Mesenchymal stem cell (in vitro differentiated cells and primary cell): ENCODE results near the gene ZNF593OS.

ENCODE experiments used
- DNase-seq: peaks from one replicate; pipeline ENCODE4 v3.0.0-alpha.2; 2013
- H2AFZ ChIP-seq: one replicate; pipeline ENCODE4 v1.6.1; 2013; ENCODE audit warnings: low read depth, mild to moderate bottlenecking, control low read depth, inconsistent platforms, low read length, moderate library complexity
- H2AK5ac ChIP-seq: 2 replicates; pipeline ENCODE4 v1.6.1; 2013; ENCODE audit warnings: low read length, moderate library complexity, mild to moderate bottlenecking, inconsistent platforms; ENCODE audit not compliant: severe bottlenecking
- H2BK120ac ChIP-seq: one replicate; pipeline ENCODE4 v1.6.1; 2013; ENCODE audit warnings: low read depth, mild to moderate bottlenecking, inconsistent platforms, low read length, moderate library complexity
- H2BK12ac ChIP-seq, 2 experiments: one replicate each; pipeline ENCODE4 v1.6.1; 2013; ENCODE audit warnings: inconsistent platforms in 2 of 2, low read length in 2 of 2, mild to moderate bottlenecking in 2 of 2, moderate library complexity in 2 of 2, control low read depth in 1 of 2
- H2BK15ac ChIP-seq: one replicate; pipeline ENCODE4 v1.6.1; 2013; ENCODE audit warnings: mild to moderate bottlenecking, low read depth, inconsistent platforms; ENCODE audit not compliant: poor library complexity, severe bottlenecking
- H2BK5ac ChIP-seq: 2 replicates; pipeline ENCODE4 v1.6.1; 2013; ENCODE audit warnings: low read depth, mild to moderate bottlenecking, low read length, control low read depth, inconsistent platforms; ENCODE audit not compliant: poor library complexity, severe bottlenecking
- H3K14ac ChIP-seq, 2 experiments: one replicate each; pipeline ENCODE4 v1.6.1; 2013; ENCODE audit warnings: inconsistent platforms in 2 of 2, low read length in 2 of 2, control low read depth in 1 of 2, mild to moderate bottlenecking in 1 of 2, moderate library complexity in 1 of 2
- H3K18ac ChIP-seq, 2 experiments: one replicate each; pipeline ENCODE4 v1.6.1; 2013; ENCODE audit warnings: inconsistent platforms in 2 of 2, low read length in 2 of 2, control low read depth in 1 of 2, low read depth in 1 of 2, mild to moderate bottlenecking in 1 of 2
- H3K23ac ChIP-seq, 2 experiments: one replicate each; pipeline ENCODE4 v1.6.1; 2013; ENCODE audit warnings: inconsistent platforms in 2 of 2, low read length in 2 of 2, mild to moderate bottlenecking in 2 of 2, moderate library complexity in 2 of 2, control low read depth in 1 of 2
- H3K27ac ChIP-seq: 2 replicates; pipeline ENCODE4 v1.5.1; 2013; ENCODE audit warnings: mild to moderate bottlenecking, moderate library complexity, low read length, control low read depth, inconsistent platforms; ENCODE audit not compliant: poor library complexity, severe bottlenecking
- H3K27me3 ChIP-seq, 2 experiments: 2 replicates each; pipeline versions ENCODE4 v1.6.1 to v1.7.0; 2013; ENCODE audit warnings: low read length in 2 of 2, mild to moderate bottlenecking in 2 of 2, moderate library complexity in 2 of 2, control low read depth in 1 of 2, inconsistent platforms in 1 of 2; ENCODE audit not compliant: control insufficient read depth in 1 of 2, insufficient read depth in 1 of 2
- H3K36me3 ChIP-seq, 2 experiments: 2 replicates each; pipeline versions ENCODE4 v1.6.1 to v1.7.0; 2013; ENCODE audit warnings: low read length in 2 of 2, control low read depth in 1 of 2, inconsistent platforms in 1 of 2, low read depth in 1 of 2, mild to moderate bottlenecking in 1 of 2; ENCODE audit not compliant: insufficient read depth in 2 of 2, control insufficient read depth in 1 of 2
- H3K4ac ChIP-seq, 2 experiments: one replicate each; pipeline ENCODE4 v1.6.1; 2013; ENCODE audit warnings: inconsistent platforms in 2 of 2, low read length in 2 of 2, mild to moderate bottlenecking in 2 of 2, moderate library complexity in 2 of 2, control low read depth in 1 of 2, low read depth in 1 of 2
- H3K4me1 ChIP-seq: 2 replicates; pipeline ENCODE4 v1.6.1; 2013; ENCODE audit warnings: low read depth, low read length, control low read depth; ENCODE audit not compliant: control insufficient read depth, insufficient read depth
- H3K4me2 ChIP-seq: 2 replicates; pipeline ENCODE4 v1.6.1; 2013; ENCODE audit warnings: low read length, mild to moderate bottlenecking, inconsistent platforms; ENCODE audit not compliant: poor library complexity, severe bottlenecking
- H3K4me3 ChIP-seq, 2 experiments: 2 replicates each; pipeline versions ENCODE4 v1.5.1 to v1.7.0; 2013; ENCODE audit warnings: low read length in 2 of 2, mild to moderate bottlenecking in 2 of 2, control low read depth in 1 of 2, low read depth in 1 of 2; ENCODE audit not compliant: insufficient read depth in 1 of 2
- H3K79me1 ChIP-seq: replicated peaks from 2 replicates; pipeline ENCODE4 v1.6.1; 2013; ENCODE audit warnings: mild to moderate bottlenecking, control low read depth, low read length, inconsistent platforms; ENCODE audit not compliant: poor library complexity, severe bottlenecking
- H3K9ac ChIP-seq: 2 replicates; pipeline ENCODE4 v1.7.0; 2013; ENCODE audit warnings: mild to moderate bottlenecking, low read length, moderate library complexity
- H3K9me3 ChIP-seq: 2 replicates; pipeline ENCODE4 v1.7.0; 2013; ENCODE audit warnings: mild to moderate bottlenecking, low read length; ENCODE audit not compliant: control insufficient read depth
- H4K8ac ChIP-seq: one replicate; pipeline ENCODE4 v1.6.1; 2013; ENCODE audit warnings: inconsistent platforms, mild to moderate bottlenecking, low read length, moderate library complexity
- H4K91ac ChIP-seq: one replicate; pipeline ENCODE4 v1.6.1; 2013; ENCODE audit warnings: mild to moderate bottlenecking, low read length, inconsistent platforms
- WGBS: methylation state at CpG from one replicate; pipeline ENCODE4 v1.1.7; 2013; ENCODE audit warnings: mixed read lengths; 5-methylcytosine and 5-hydroxymethylcytosine counted together

ZNF593OS gene

GRCh38 chr1:26166719-26167281, 4.8 kb downstream of the ZNF593OS start:
- 81% methylated on average over 4 of the region's 4 CpGs for WGBS
- H2BK15ac ChIP-seq = no peak overlapping the region
- H3K9me3 ChIP-seq = no peaks in the 10 kb centered on the region
- H3K23ac ChIP-seq = no peak overlapping the region
- no peak overlapping the region for H3K9ac ChIP-seq
- no peak overlapping the region for H2AK5ac ChIP-seq
- peaks cover 15 to 38% of the 10 kb centered on the region in 2 experiments for H3K27me3 ChIP-seq
- no peak for DNase-seq
- H3K4me3 ChIP-seq = no peak overlapping the region
- no peak overlapping the region for H4K91ac ChIP-seq
- no peak overlapping the region for H3K18ac ChIP-seq
- H3K4me1 ChIP-seq = peaks cover 28% of the 10 kb centered on the region
- no peak overlapping the region for H2AFZ ChIP-seq
- H3K79me1 ChIP-seq = peaks cover 19% of the 10 kb centered on the region
- H2BK12ac ChIP-seq = peak overlapping the region in 1 of 2 experiments; percentile 6
- no peak overlapping the region for H2BK120ac ChIP-seq
- H3K36me3 ChIP-seq = peaks cover 7 to 8% of the 10 kb centered on the region in 2 experiments
- no peak overlapping the region for H3K27ac ChIP-seq
- H3K4me2 ChIP-seq = no peak overlapping the region
- H2BK5ac ChIP-seq = no peak overlapping the region
- H4K8ac ChIP-seq = no peak overlapping the region
- H3K14ac ChIP-seq = no peak overlapping the region
- H3K4ac ChIP-seq = no peak overlapping the region

GRCh38 chr1:26164861-26165842, 6.5 kb downstream of the ZNF593OS start:
- 48% methylated on average over 17 of the region's 19 CpGs for WGBS
- peak; percentile 49 for DNase-seq
- Histone ChIP-seq H3K18ac (peak overlapping the region in 1 of 2 experiments; percentile 46), H3K27me3 (peaks cover 28 to 50% of the 10 kb centered on the region in 2 experiments), H4K8ac (peak overlapping the region; percentile 55), H3K4ac (no peak overlapping the region), H3K4me1 (peaks cover 23% of the 10 kb centered on the region), H2BK5ac (no peak overlapping the region), H3K79me1 (peaks cover 4% of the 10 kb centered on the region), H3K14ac (no peak overlapping the region), H2BK120ac (no peak overlapping the region), H3K27ac (no peak overlapping the region), H3K9ac (no peak overlapping the region), H3K4me3 (peak overlapping the region in 1 of 2 experiments; percentile 68), H2BK15ac (peak overlapping the region; percentile 92), H2AFZ (no peak overlapping the region), H3K36me3 (no peaks in the 10 kb centered on the region), H3K4me2 (peak overlapping the region; percentile 98), H3K23ac (no peak overlapping the region), H4K91ac (no peak overlapping the region), H3K9me3 (no peaks in the 10 kb centered on the region), H2BK12ac (peak overlapping the region; percentile 0 to 38), H2AK5ac (no peak overlapping the region)

GRCh38 chr1:26164036-26164860, 7.4 kb downstream of the ZNF593OS start:
- peak overlapping the region; percentile 47 to 55 for H3K4ac ChIP-seq
- peak overlapping the region in 1 of 2 experiments; percentile 75 for H2BK12ac ChIP-seq
- peak overlapping the region; percentile 98 for H3K4me2 ChIP-seq
- H3K9me3 ChIP-seq = no peaks in the 10 kb centered on the region
- peak overlapping the region; percentile 92 for H2BK15ac ChIP-seq
- H3K23ac ChIP-seq = no peak overlapping the region
- H3K14ac ChIP-seq = no peak overlapping the region
- peak overlapping the region; percentile 9 for H4K91ac ChIP-seq
- peaks cover 21% of the 10 kb centered on the region for H3K4me1 ChIP-seq
- WGBS = 15% methylated on average over 66 of the region's 72 CpGs
- DNase-seq = peak; percentile 24
- peak overlapping the region; percentile 51 for H3K9ac ChIP-seq
- H2AFZ ChIP-seq = peak overlapping the region; percentile 60
- no peak overlapping the region for H2AK5ac ChIP-seq
- H3K36me3 ChIP-seq = no peaks in the 10 kb centered on the region
- no peaks in the 10 kb centered on the region for H3K79me1 ChIP-seq
- H3K27ac ChIP-seq = no peak overlapping the region
- H2BK120ac ChIP-seq = peak overlapping the region; percentile 15
- peak overlapping the region; percentile 55 to 86 for H3K18ac ChIP-seq
- H2BK5ac ChIP-seq = no peak overlapping the region
- peak overlapping the region; percentile 55 for H4K8ac ChIP-seq
- peaks cover 34 to 56% of the 10 kb centered on the region in 2 experiments for H3K27me3 ChIP-seq
- H3K4me3 ChIP-seq = peak overlapping the region; percentile 54 to 68
